Stimulated activated CD8-positive, alpha-beta memory T cell treated with anti-CD3 and anti-CD28 coated beads, Interleukin-4, amount 100 ng/mL, for 1 hour (primary cell): ENCODE measurements around the gene NTNG1.

Experiments
- DNase-seq, 2 donors: peaks; one replicate each; pipeline ENCODE4 v3.0.0-alpha.2; 2020; ENCODE audit warnings: low read depth in 2 of 2, low spot score in 1 of 2

NTNG1 gene

GRCh38 chr1:107326824-107327445 is 186.1 kb downstream of the NTNG1 start:
- DNase-seq: no peak

- DNase-seq: no peak
These were observed 186.6 kb downstream of the NTNG1 start for GRCh38 chr1:107327446-107327845.

- DNase-seq: no peak
These were observed 187.2 kb downstream of the NTNG1 start for GRCh38 chr1:107328087-107328486.

- no peak for DNase-seq
These were observed 198.9 kb downstream of the NTNG1 start for GRCh38 chr1:107339775-107340174.

GRCh38 chr1:107342316-107342715 is 201.5 kb downstream of the NTNG1 start:
- no peak for DNase-seq

- no peak for DNase-seq
These were observed 201.9 kb downstream of the NTNG1 start for GRCh38 chr1:107342768-107343167.

- DNase-seq: no peak
These were observed 202.8 kb downstream of the NTNG1 start for GRCh38 chr1:107343601-107344000.

GRCh38 chr1:107344268-107344760 is 203.5 kb downstream of the NTNG1 start:
- DNase-seq: no peak

- no peak for DNase-seq
These were observed 204.0 kb downstream of the NTNG1 start for GRCh38 chr1:107344836-107345235.

GRCh38 chr1:107352850-107353249 is 212.0 kb downstream of the NTNG1 start:
- DNase-seq: no peak

- no peak for DNase-seq
These were observed 216.5 kb downstream of the NTNG1 start for GRCh38 chr1:107357376-107357775.

GRCh38 chr1:107358619-107359327 is 217.9 kb downstream of the NTNG1 start:
- no peak for DNase-seq

- no peak for DNase-seq
These were observed 218.8 kb downstream of the NTNG1 start for GRCh38 chr1:107359472-107360241.

- DNase-seq: no peak
These were observed 221.8 kb downstream of the NTNG1 start for GRCh38 chr1:107362468-107363140.

- no peak for DNase-seq
These were observed 222.3 kb downstream of the NTNG1 start for GRCh38 chr1:107363154-107363553.

GRCh38 chr1:107365527-107366240 is 224.8 kb downstream of the NTNG1 start:
- no peak for DNase-seq

- no peak for DNase-seq
These were observed 237.6 kb downstream of the NTNG1 start for GRCh38 chr1:107378426-107378825.

- no peak for DNase-seq
These were observed 238.0 kb downstream of the NTNG1 start for GRCh38 chr1:107378866-107379265.

GRCh38 chr1:107379826-107380225 is 239.0 kb downstream of the NTNG1 start:
- no peak for DNase-seq
